Vagina (tissue), 2 donors: ENCODE data around the gene LPIN3.

Experiments used
- POLR2A ChIP-seq, 2 donors: fragments of 450-650 bp; IDR thresholded peaks; one replicate each; pipeline ENCODE4 v1.6.1; 2017; ENCODE audit warnings: antibody characterized with exemption in 2 of 2, mild to moderate bottlenecking in 2 of 2, moderate library complexity in 2 of 2
- TF ChIP-seq, protein P1 (sequence below), 3 experiments: fragments of 450-650 bp in 2 of 3; fragments of 200-600 bp in 1 of 3; sonication (generic) in 1 of 3; IDR thresholded peaks; one replicate each; pipeline ENCODE4 v1.5.1; 2017 to 2019; ENCODE audit warnings: antibody characterized with exemption in 3 of 3, mild to moderate bottlenecking in 2 of 3, moderate library complexity in 2 of 3

DNA sequence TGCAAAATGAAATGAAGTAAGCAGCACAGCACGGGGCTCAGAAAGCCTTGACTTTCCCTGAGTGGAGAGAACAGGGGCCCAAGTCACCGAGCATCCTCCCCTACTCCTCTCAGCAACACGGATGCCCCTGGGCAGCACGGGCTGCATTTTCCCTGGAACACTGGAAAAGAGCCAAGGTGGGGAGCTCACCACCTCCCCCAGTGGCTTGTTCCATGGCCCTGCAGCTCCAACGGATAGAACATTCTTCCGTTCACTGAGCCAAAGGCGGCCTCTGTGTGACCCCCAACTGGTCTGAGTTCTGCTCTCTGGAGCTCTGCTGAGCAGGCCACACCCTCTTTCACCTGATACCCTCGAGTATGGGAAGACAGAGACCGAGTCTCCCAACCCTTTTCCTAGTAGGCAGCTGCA is 46.8 kb downstream of the LPIN3 start:
- TF ChIP-seq, protein P1, sequence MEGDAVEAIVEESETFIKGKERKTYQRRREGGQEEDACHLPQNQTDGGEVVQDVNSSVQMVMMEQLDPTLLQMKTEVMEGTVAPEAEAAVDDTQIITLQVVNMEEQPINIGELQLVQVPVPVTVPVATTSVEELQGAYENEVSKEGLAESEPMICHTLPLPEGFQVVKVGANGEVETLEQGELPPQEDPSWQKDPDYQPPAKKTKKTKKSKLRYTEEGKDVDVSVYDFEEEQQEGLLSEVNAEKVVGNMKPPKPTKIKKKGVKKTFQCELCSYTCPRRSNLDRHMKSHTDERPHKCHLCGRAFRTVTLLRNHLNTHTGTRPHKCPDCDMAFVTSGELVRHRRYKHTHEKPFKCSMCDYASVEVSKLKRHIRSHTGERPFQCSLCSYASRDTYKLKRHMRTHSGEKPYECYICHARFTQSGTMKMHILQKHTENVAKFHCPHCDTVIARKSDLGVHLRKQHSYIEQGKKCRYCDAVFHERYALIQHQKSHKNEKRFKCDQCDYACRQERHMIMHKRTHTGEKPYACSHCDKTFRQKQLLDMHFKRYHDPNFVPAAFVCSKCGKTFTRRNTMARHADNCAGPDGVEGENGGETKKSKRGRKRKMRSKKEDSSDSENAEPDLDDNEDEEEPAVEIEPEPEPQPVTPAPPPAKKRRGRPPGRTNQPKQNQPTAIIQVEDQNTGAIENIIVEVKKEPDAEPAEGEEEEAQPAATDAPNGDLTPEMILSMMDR (IDR thresholded peaks at IDR 0.05): no peak
- TF ChIP-seq POLR2A (IDR thresholded peaks at IDR 0.05): no peak
